VCaP (cell line): ENCODE results near the gene TTYH2.
"Not testable (repeated sequence)": the region's sequence is repeated elsewhere in the genome, so short reads cannot be mapped to it uniquely, and the experiment has no call there.

Source experiments
- H3K27ac ChIP-seq: fragments of 450-650 bp; 2 replicates; pipeline ENCODE4 v1.5.1; 2017
- TF ChIP-seq, protein P1 (sequence below): fragments of 450-650 bp; conservative IDR thresholded peaks from 2 replicates; pipeline ENCODE4 v1.5.1; 2017; ENCODE audit warnings: mild to moderate bottlenecking, moderate library complexity

Gene TTYH2

GRCh38 chr17:74257311-74257710, 43.9 kb downstream of the TTYH2 start:
- no peak overlapping the region for H3K27ac ChIP-seq
- TF ChIP-seq, protein P1, sequence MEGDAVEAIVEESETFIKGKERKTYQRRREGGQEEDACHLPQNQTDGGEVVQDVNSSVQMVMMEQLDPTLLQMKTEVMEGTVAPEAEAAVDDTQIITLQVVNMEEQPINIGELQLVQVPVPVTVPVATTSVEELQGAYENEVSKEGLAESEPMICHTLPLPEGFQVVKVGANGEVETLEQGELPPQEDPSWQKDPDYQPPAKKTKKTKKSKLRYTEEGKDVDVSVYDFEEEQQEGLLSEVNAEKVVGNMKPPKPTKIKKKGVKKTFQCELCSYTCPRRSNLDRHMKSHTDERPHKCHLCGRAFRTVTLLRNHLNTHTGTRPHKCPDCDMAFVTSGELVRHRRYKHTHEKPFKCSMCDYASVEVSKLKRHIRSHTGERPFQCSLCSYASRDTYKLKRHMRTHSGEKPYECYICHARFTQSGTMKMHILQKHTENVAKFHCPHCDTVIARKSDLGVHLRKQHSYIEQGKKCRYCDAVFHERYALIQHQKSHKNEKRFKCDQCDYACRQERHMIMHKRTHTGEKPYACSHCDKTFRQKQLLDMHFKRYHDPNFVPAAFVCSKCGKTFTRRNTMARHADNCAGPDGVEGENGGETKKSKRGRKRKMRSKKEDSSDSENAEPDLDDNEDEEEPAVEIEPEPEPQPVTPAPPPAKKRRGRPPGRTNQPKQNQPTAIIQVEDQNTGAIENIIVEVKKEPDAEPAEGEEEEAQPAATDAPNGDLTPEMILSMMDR = no peak

DNA sequence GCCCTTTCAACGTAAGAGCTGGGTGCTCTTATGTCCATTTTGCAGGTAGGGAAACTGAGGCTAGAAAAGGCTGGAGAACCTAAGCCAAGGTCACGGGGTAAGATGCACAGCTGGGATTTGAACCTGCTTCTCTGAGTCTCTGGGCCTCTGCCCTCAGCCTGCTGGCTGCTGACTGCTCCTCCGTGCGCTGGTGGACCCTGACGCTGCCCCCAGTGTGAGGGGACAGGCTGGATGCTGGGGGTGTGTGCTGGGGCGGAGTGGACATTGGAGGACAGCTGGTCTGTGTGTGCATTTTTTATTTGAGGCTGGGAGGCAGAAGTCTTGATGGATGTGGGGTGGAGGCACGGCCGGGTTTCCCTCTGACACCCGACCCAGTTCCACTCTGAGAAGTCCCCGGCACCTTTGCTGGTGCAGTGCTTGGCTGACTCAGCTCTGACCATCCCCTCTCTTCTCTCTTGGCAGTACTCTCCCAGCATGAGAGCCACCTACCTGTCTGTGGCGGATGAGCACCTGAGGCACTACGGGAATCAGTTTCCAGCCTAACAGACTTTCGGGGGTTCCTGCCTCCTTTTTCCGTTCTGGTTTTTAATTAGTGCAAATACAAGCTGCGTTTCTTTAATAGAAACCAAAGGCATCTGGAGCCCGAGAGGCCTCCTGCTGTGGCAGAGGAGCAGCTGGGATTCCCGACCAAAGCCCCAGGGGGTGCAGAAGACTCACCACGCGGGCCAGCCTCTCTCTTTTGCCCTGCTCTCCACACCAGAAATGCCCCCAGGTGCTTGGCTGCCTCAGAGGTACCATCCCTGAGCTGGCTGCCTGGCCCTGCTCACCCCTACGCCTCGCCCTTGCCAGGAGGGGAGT, 46.5 kb downstream of the TTYH2 start:
- H3K27ac ChIP-seq = no peak overlapping the region
- TF ChIP-seq, protein P1 = no peak

DNA sequence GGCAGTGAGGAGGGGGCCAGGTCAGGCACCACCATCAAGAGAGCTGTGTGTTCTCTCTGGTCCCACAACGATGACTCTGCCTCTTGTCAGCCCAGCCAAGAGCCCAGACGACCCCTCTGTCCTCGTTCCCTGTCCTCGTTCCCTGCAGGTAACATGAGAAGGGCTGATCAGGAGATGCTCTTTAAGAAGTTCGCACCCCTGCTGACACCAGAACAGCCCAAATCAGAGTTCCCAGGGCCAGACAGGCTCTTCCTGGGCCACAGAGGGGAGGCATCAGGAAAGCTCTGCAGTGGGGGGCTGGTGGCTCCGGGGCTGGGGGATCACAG, 47.1 kb downstream of the TTYH2 start:
- TF ChIP-seq, protein P1 = no peak

DNA sequence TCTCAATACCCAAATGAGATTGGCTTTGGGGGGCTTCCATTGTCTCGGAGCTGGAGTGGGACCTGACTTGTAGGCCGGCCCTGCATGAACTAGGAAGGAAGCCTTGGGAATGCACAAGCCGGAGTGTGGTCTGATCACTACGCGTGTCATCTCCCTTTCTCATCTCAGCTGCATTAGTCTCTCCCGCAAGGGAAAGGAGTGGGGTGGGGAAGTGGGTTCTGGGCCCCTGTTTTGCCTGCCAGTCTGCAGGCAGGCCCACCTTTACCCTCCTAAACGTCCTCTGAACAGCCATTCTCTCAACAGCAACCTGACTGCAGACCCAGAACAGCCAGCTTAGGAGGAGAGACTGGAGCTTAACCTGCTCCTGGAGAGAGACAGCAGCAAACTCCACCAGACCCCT, 49.2 kb downstream of the TTYH2 start:
- no peak overlapping the region for H3K27ac ChIP-seq
- TF ChIP-seq, protein P1 = no peak

More for the DNA sequence above, 47.1 kb downstream of the TTYH2 start:
- H3K27ac ChIP-seq = no peak overlapping the region

GRCh38 chr17:74267054-74267453, 53.7 kb downstream of the TTYH2 start:
- H3K27ac ChIP-seq = not testable (repeated sequence)

GRCh38 chr17:74267579-74267978, 54.2 kb downstream of the TTYH2 start:
- TF ChIP-seq, protein P1 = no peak

DNA sequence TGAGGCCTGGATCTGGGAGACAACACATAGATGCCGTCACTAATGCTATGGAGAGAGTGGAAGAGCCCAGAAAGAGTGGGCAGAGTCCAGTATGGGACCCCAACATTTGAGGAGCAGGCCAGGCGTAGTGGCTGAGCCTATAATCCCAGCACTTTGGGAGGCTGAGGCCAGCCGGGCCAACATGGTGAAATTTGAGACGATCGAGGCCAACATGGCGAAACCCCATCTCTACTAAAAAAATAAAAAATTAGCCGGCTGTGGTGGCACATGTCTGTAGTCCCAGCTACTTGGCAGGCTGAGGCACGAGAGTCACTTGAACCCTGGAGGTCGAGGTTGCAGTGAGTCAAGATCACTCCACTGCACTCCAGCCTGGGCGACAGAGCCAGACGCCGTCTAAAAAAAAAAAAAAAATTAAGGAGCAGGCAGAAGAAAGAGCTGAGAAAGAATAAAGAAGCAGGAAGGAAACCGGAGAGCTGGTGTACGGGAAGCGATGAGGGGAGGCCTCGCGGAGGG, 54.7 kb downstream of the TTYH2 start:
- no peak overlapping the region for H3K27ac ChIP-seq
- TF ChIP-seq, protein P1 = no peak

More at GRCh38 chr17:74267579-74267978, 54.2 kb downstream of the TTYH2 start:
- no peak overlapping the region for H3K27ac ChIP-seq

- H3K27ac ChIP-seq = no peak overlapping the region
- TF ChIP-seq, protein P1 = no peak
Observed at GRCh38 chr17:74268558-74268957, 55.2 kb downstream of the TTYH2 start.
